HG03175 (cell line): ENCODE measurements around the gene PNKD.

ENCODE experiments used
- ATAC-seq: cut with Tn5 transposase; IDR thresholded peaks from one replicate; pipeline ENCODE4 v1.9.1; 2021; ENCODE audit warnings: mild to moderate bottlenecking, moderate library complexity; ENCODE audit not compliant: unreplicated experiment

Gene PNKD

DNA sequence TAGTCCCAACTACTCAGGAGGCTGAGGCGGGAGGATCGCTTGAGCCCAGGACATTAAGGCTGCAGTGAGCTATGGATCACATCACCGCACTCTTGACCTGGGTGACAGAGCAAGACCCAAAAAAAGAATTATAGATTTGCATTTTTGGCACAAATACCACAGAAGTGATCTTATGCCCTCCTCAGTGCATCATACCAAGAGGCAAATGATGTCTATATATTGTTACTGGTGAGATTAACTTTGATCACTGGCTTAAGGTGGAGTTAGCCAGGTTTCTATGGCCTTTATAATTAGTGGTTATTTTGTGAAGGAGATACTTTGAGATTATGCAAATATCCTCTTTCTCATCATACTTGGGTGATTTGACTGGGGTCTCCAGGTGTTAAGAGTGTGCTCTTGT is 64.2 kb downstream of the PNKD start:
- ATAC-seq = no peak

DNA sequence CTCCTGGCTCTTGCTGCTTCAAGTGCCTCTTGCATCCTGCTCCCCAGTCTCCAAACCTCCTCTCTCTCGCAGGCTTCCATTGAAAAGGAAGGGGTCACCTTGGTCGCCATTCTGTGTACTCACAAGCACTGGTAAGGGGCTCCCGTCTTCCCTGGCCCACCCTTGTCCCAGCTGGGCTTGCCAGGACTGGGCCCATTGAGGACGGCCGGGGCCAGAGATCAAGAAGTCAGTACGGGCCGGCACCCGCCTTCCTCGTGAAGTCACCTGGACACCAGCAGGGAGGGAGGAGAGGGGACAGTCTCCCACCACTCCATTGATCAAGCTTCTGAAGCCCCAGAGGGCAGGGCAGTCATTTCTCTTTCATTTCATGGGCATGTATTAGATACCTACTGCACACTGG is 70.3 kb downstream of the PNKD start:
- ATAC-seq = no peak

DNA sequence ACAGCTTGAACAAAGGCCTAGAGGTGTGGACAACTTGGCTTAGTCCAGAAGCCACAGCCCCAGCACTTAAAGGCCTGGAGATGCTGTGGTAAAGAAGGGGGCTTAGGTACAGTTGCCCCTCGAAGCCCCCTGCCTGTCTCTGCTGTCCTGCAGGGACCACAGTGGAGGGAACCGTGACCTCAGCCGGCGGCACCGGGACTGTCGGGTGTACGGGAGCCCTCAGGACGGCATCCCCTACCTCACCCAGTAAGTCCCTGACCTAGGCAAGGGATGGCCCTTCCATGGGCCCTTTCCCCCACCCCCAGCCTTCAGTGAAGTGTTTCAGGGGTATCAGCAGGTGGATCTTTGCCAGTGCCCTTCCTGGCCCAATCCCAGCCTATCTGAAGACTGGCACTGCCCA is 71.1 kb downstream of the PNKD start:
- ATAC-seq = no peak

DNA sequence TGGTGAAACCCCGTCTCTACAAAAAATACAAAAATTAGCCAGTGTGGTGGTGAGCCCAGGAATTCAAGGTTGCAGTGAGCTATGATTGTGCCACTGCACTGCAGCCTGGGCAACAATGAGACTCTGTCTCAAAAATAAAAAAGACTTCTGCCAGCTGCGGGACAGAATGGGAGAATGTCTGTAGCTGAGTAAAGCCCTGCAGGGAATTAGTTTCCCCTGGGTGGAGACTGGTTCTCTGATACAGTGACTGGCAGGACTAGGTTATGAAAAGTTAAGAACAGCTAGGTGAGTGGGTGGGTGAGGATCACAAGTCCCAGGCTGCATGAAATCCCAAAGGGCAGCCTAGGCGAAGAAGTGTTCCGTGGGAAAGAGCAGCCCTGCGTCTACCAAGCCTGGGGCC is 72.5 kb downstream of the PNKD start:
- ATAC-seq = no peak

DNA sequence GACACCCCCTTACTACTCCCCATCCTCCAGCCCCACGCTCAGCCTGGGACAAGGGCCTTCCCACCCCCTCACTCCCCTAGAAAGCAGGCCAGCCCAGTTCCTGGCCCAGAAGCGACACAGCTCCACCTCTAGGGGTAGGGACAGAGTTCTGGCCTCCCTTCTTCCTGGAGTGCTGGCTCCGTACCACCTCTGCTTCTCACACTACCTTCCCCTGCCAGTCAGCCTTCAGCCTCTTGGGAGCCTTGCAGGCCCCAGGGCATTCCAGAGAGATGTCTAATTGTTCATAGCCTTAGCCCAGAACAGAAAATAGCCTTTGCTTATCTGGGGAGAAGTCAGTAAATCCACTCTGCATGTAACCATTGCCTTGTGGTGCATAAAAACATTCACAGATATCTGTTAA is 73.3 kb downstream of the PNKD start:
- ATAC-seq = no peak

DNA sequence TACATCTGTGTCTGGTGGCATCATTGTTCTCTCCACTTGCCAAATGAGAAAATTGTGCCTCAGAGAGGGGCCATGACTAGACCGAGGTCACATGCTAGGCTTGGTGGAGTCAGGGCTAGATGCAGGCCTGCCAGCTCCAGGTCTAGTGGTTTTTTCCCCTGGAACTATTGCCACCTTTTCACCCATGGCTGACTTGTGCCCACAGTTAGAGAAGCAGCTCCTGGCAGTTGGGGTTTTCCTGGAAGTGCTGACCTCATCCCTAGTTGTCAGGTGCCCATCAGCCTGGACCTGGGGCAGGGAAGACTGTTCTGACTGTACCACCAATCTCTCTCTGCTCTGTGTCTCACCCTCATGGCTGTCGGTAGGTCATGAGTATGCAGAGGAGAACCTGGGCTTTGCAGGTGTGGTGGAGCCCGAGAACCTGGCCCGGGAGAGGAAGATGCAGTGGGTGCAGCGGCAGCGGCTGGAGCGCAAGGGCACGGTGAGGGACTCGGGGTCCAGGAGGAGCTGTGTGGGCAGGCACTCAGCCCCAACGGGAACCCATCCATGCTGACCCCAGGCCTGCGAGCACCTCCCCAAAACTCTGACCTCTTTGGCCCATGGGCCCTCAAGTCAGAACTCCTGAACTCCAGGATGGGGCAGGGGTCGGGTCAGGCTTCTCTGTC is 73.9 kb downstream of the PNKD start:
- ATAC-seq = no peak

DNA sequence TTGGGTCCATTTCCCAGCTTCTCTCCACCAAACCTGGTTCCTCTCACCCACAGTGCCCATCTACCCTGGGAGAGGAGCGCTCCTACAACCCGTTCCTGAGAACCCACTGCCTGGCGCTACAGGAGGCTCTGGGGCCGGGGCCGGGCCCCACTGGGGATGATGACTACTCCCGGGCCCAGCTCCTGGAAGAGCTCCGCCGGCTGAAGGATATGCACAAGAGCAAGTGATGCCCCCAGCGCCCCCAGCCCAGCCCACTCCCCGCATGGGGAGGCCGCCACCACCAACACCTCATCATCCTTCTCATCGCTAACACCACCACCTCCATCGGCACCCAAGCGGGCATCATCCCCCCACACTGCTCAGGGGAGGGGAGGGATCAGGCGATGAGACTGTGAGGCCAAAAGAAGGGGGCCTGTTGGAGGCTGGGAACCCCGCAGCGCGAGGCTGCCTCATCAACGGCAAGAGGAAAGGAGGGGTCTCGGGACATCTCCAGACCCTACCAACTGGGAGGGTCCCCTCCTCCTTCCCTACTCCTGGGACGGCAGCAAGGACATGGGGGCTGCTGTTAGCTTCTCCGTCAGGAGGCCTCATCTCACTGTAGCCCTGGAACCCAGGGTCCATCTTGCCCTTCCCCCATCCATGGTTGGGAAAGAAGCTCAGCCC is 74.6 kb downstream of the PNKD start:
- ATAC-seq = no peak

DNA sequence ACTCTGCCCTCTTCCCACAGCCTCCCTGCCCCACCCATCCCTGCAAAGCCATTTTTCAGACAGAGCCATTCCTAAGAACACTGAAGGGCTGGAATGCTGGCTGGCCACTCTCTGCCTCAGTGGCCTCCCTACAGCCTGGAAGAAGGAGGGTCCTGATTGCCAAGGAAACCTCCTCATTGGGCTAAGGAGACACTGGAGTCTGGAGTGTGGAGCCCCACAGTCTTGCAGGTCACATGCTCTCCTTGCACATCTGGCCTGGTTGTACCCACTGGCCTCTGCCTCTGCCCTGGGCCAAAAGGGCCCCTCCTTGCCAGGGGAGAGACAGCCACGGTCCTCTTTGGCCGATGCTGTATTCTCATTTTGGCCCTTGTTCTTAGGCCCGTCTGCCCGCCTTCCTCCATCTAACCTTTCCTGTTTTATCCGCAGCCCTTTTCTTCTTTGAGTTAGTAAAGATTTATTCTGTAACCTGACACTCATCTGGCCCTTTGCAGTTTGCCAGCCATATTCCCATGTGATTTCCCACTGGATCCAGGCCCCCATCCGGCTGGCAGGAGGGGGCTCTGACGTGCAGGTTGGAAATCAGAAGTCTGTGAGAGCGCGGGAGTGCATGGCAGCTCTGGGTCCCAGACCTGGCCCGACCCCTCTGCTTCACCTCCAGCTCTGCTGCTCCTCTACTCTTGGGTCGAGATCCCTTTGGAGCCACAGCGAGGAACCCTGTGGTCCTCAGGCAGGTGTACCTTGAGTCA is 75.3 kb downstream of the PNKD start:
- ATAC-seq = no peak

DNA sequence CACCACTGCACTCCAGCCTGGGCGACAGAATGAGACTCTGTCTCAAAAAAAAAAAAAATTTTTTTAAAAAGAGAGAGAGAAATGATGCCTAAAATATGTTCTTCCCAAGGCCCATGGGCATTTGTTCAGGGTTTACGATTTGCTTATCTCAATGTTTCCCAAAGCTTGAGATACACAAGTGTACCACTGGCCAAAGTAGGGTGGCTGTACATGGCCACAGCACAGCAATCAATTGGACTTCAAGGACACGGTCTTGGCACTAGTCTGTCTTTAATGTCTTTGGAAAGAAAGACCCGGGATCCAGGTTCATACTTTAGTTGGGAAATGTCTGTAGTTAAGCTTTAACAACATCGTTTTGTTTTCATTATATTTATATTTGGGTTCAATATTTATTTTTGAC is 76.9 kb downstream of the PNKD start:
- ATAC-seq = no peak

DNA sequence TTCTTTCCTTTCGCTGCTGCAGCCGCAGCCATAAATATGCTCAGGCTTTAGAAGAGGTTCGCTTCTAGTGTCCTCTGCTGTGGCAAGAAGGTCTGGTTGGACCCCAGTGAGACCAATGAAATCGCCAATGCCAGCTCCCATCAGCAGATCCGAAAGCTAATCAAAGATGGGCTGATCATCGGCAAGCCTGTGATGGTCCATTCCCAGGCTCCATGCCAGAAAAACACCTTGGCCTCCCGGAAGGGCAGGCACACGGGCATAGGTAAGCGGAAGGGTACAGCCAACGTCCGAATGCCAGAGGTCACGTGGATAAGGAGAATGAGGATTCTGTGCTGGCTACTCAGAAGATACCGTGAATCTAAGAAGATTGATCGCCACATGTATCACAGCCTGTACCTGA is 83.7 kb downstream of the PNKD start:
- no peak for ATAC-seq

DNA sequence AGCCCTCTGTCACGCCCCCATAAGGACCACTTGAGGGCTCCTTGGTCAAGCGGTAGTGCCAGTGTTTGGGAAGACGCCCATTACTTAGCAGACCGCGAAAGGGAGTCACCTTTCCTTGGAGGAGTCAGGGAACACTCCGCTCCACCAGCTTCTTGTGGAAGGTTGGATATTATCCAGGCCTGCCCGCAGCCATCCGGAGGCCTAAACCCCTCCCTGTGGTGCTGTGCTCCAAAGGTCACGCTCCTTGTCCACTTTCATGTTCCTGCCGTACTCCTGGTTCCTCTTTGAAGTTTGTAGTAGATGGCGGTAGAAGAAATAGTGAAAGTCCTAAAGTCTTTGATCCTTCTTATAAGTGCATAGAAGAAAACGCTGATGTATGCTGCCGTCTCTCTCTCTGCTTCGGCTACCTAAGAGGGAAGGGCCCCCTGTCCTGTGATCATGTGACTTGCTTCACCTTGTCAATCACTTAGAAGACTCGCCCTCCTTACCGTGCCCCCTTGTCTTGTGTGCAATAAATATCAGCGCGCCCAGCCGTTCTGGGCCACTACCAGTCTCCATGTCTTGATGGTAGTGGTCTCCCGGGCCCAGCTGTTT is 84.6 kb downstream of the PNKD start:
- no peak for ATAC-seq

DNA sequence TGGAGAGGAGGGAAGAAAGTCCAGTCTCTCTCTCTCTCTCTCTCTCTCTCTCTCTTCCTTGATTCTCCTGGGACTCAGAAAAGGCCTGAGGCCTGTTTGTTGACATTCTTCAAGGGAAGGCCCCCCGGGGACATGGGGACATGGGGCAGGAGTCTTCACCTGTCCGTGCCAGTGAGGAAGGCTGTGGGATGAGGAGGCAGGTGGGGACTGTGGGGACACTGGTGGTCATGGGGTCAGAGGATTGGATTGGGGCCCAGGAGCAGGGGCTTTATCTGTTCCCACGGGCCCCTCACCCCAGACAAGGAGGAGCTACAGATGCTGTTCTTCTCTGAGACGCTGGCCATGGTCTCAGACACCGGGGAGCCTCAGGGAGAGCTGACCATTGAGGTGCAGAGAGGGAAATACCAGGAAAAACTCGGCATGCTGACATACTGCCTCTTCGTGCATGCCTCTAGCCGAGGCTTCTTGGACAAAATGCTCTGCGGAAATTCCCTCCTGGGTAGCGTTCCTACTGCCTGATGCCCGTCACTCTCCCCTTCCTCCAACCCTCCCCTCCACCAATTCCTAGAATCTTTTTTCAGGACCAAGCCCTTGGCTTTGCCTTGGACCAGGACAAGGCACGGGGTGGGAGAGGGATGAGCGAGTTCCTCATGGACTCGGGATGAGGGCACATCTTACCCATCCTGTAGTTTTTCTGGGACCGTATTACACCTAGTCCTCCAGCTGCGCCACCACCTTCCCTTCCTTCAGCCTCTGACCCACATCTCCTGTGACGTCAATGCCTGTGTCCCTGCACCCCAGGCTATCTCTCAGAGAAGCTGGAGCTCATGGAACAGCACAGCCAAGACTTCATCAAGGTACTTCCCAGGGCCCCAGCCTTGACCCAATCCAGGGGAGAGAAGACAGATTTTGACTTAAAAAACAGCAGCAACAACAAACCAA is 87.2 kb downstream of the PNKD start:
- no peak for ATAC-seq

DNA sequence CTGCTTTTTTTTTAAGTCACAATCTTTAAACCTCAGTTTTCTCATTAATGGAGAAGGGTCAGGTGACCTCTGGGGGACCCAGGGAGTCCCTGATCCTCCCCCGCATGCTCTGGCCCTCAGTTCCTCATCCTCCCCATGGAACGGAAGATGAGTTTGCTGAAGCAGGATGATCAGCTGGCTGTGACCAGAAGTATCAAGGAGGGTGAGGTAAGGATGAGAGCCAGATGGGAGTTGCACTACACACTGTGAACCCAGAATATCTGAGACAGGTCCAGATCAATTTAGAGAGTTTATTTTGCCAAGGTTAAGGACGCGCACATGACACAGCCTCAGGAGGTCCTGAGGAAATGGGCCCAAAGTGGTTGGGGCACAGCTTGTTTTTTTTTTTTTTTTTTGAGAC is 90.1 kb downstream of the PNKD start:
- ATAC-seq = no peak

DNA sequence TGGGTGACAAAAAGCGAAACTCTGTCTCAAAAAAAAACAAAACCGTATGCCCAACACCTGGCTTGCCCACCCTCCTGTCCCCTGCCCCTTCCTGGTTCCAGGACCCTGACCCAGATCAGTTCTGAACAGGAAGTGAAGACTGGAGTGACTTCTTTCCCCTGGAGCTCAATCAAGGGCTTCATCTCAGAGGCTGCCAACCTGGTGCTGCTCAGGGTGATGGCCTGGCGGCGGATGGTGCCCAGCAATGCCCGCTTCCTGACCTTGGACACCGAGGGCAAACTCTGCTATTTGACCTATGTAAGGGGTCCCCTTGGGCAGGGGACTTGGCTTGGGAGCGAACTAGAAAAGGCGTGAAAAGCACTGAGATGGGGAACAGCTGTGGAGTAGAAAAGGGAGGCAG is 92.3 kb downstream of the PNKD start:
- ATAC-seq = no peak

DNA sequence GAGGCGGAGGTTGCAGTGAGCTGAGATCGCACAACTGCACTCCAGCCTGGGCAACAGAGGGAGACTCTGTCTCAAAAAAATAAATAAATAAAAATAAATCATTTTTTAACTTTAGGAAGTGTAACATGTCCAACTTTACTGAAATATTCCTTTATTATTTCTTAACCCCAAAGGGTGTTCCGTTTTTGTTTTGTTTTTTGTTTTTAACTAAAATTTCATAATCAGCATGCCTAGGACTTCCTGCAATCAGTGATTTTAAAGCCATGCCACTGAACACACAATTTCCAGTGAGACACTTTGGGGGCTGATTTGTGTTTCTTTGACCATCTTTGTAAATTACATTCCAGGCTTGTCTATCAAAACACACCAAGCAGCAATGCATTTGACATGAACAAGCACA is 93.4 kb downstream of the PNKD start:
- ATAC-seq = no peak

DNA sequence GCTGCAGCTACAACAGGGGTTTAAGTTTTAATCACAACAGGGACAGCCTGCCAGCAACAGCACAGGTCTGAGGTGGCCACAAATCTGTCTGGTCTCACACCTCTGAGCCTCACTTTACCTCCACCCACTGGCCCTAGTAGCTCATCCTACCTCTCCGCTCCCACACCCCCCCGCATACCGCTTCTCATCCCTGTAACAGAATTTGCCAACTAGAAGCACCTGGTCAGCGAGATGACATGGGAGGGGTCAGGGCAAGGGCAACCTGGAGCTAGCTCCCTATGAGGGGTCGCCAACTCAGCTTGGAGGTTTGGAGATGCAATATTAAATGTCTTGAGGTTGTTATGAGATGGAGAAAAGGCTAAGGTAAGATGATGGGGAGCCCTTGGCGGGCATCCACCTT is 93.9 kb downstream of the PNKD start:
- no peak for ATAC-seq

DNA sequence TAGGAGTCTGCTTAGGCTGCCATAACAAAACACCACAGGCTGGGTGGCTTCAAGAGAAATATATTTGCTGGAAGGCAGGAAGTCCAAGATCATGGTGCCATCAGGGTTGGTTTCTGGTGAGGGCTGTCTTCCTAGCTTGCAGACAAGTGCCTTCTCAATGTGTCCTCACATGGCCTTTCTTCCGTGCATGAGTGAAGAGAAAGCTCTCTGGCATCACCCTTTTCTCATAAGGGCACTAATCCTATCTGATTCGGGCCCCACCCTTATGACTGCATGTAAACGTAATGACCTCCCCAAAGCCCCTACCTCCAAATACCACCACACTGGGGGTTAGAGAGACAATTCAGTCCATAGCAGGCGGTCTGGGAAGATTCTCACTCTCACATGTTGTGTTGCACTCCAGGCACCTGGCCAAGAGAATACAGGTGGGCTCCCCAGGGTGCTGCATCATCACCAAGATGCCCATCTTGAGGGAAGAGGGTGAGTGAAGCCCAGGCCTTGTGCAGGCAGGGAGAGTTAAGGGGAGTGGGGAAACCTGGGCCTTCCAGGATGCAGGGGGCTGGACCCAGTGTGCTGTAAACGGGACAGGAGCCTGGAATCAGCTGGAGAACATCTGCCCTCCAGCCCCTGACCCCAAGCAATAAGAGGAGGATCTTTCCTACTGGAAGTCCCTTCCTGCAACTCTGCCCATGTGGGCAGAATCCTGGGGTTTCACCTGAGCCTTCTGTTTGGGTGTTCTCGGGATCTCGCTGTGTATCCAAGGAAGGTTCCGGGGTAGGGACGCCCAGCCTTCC is 96.5 kb downstream of the PNKD start:
- no peak for ATAC-seq

DNA sequence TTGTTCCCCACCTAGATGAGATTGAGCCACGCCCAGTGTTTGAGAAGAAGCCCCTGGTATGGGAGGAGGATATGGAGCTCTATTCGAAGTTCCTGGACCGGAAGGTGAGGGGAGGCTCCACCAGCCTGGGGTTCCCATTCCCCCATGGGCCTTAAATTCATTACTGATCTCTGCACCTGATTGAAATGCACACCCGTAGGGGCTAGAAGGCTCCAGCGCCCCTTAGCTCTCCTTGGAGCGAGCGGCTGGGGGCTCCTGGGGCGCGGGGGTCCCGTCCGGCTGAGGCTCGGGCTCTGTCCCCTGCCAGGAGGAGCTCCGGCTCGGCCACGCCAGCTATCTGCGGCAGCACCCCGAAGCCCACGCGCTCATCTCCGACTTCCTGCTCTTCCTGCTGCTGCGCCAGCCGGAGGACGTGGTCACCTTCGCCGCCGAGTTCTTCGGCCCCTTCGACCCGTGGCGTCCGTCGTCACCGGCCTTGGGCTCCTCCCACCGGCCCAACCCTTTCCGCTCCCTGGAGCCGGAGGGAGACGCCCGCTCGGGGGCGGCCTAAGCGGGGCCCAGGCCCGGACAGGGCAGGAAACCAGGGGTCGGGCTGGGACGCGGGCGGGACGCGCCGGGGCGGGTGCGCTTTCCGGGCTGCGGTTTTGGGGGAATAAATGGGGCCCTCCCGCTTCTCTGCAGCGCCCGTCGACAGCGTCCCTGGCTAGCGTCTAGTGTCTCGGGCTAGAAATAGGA is 97.3 kb downstream of the PNKD start:
- ATAC-seq = peak; percentile 93

DNA sequence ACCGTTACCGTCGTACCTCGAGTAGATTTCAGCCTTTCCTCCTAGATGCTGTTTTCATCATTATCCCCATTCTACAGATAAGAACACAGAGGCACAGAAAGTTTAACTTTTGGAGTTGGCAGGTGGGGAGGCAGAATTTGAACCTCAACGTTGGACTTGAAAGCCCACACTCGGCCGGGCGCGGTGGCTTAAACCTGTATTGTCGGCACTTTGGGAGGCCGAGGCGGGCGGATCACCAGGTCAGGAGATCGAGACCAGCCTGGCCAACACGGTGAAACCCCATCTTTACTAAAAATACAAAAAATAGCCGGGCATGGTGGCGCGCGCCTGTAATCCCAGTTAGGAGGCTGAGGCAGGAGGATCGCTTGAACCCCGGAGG is 97.8 kb downstream of the PNKD start:
- no peak for ATAC-seq
